ENCODE results near the gene PTPN14.

Gene PTPN14

GRCh38 chr1:214349781-214350180 lies 201.6 kb downstream of the PTPN14 start:
- H3K4me3 ChIP-seq (ENCODE audit: low read depth, low read length): no peak overlapping the region
- no peak for DNase-seq (ENCODE audit: low read depth)
- TF ChIP-seq POLR2A (IDR thresholded peaks at IDR 0.05; ENCODE audit: extremely low read depth, insufficient read length): no peak
- no peak for TF ChIP-seq MYC (IDR thresholded peaks at IDR 0.05; ENCODE audit: low read depth, low read length)
- TF ChIP-seq CTCF (IDR thresholded peaks at IDR 0.05; ENCODE audit: low read depth, low read length): no peak
- no peak for TF ChIP-seq MAX (IDR thresholded peaks at IDR 0.05; ENCODE audit: low read depth, low read length)

GRCh38 chr1:214349008-214349407 lies 202.4 kb downstream of the PTPN14 start:
- DNase-seq (ENCODE audit: low read depth): no peak
- no peak overlapping the region for H3K4me3 ChIP-seq (ENCODE audit: low read depth, low read length)
- no peak for TF ChIP-seq CTCF (IDR thresholded peaks at IDR 0.05; ENCODE audit: low read depth, low read length)
- TF ChIP-seq POLR2A (IDR thresholded peaks at IDR 0.05; ENCODE audit: extremely low read depth, insufficient read length): no peak
- no peak for TF ChIP-seq MYC (IDR thresholded peaks at IDR 0.05; ENCODE audit: low read depth, low read length)
- TF ChIP-seq MAX (IDR thresholded peaks at IDR 0.05; ENCODE audit: low read depth, low read length): no peak

GRCh38 chr1:214344897-214345296 lies 206.5 kb downstream of the PTPN14 start:
- no peak for DNase-seq (ENCODE audit: low read depth)
- TF ChIP-seq MYC (IDR thresholded peaks at IDR 0.05; ENCODE audit: low read depth, low read length): no peak
- TF ChIP-seq CTCF (IDR thresholded peaks at IDR 0.05; ENCODE audit: low read depth, low read length): no peak
- TF ChIP-seq POLR2A (IDR thresholded peaks at IDR 0.05; ENCODE audit: extremely low read depth, insufficient read length): no peak
- TF ChIP-seq MAX (IDR thresholded peaks at IDR 0.05; ENCODE audit: low read depth, low read length): no peak
- no peak overlapping the region for H3K4me3 ChIP-seq (ENCODE audit: low read depth, low read length)

GRCh38 chr1:214342525-214342924 lies 208.9 kb downstream of the PTPN14 start:
- no peak for TF ChIP-seq MAX (IDR thresholded peaks at IDR 0.05; ENCODE audit: low read depth, low read length)
- no peak for TF ChIP-seq MYC (IDR thresholded peaks at IDR 0.05; ENCODE audit: low read depth, low read length)
- TF ChIP-seq CTCF (IDR thresholded peaks at IDR 0.05; ENCODE audit: low read depth, low read length): no peak
- TF ChIP-seq POLR2A (IDR thresholded peaks at IDR 0.05; ENCODE audit: extremely low read depth, insufficient read length): no peak
- H3K4me3 ChIP-seq (ENCODE audit: low read depth, low read length): no peak overlapping the region
- DNase-seq (ENCODE audit: low read depth): no peak

- no peak for TF ChIP-seq CTCF (IDR thresholded peaks at IDR 0.05; ENCODE audit: low read depth, low read length)
- no peak for TF ChIP-seq POLR2A (IDR thresholded peaks at IDR 0.05; ENCODE audit: extremely low read depth, insufficient read length)
- no peak for TF ChIP-seq MAX (IDR thresholded peaks at IDR 0.05; ENCODE audit: low read depth, low read length)
- no peak for TF ChIP-seq MYC (IDR thresholded peaks at IDR 0.05; ENCODE audit: low read depth, low read length)
- no peak overlapping the region for H3K4me3 ChIP-seq (ENCODE audit: low read depth, low read length)
- no peak for DNase-seq (ENCODE audit: low read depth)
Measured at GRCh38 chr1:214341932-214342331, 209.5 kb downstream of the PTPN14 start.

- no peak overlapping the region for H3K4me3 ChIP-seq (ENCODE audit: low read depth, low read length)
- TF ChIP-seq MAX (IDR thresholded peaks at IDR 0.05; ENCODE audit: low read depth, low read length) (no peak), CTCF (IDR thresholded peaks at IDR 0.05; ENCODE audit: low read depth, low read length) (no peak), MYC (IDR thresholded peaks at IDR 0.05; ENCODE audit: low read depth, low read length) (no peak), POLR2A (IDR thresholded peaks at IDR 0.05; ENCODE audit: extremely low read depth, insufficient read length) (no peak)
Measured at GRCh38 chr1:214341459-214341858, 209.9 kb downstream of the PTPN14 start.

More at GRCh38 chr1:214341459-214341858, 209.9 kb downstream of the PTPN14 start:
- DNase-seq (ENCODE audit: low read depth): no peak

All from NB4 (cell line).